ENCODE data around the gene SERINC5.
"Not testable (repeated sequence)": the region's sequence is repeated elsewhere in the genome, so short reads cannot be mapped to it uniquely, and the experiment has no call there.

SERINC5 gene

DNA sequence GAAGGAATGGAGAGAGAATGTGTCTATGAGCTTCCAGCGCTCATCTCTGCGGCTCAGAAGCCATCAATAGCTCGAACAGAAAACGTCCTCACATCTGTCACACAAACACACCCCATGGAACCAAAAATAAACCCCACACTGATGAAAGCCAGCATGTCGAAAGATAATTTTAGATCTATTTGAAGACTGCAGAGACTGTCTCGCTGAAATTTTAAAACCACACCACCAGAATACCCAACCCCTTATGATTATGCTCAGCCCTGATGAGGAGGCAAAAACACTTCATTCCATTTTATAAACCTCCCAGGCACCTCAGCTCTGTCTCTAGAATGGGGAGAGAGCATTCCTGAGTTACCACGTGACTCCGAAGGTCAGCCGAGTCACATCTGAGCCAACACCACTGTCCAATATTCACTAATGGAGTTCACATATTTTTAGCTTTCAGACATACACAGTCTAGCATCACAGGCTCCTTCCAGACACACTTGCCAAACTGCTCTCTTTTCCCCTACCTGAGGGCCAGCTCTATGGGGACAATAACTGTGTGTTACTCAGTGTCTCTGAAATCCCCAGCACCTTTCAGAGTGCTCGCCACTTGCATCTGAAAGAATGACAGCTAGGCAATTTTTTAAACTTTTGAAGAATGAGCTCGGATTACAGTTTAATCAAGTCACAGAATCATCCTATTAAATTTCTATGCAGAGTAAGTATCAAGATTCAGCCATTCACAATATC lies 63.2 kb downstream of the SERINC5 start:
- FAIRE-seq: no peak
- no peak for DNase-seq (ENCODE audit: insufficient read length, low spot score)
- TF ChIP-seq, protein P1, sequence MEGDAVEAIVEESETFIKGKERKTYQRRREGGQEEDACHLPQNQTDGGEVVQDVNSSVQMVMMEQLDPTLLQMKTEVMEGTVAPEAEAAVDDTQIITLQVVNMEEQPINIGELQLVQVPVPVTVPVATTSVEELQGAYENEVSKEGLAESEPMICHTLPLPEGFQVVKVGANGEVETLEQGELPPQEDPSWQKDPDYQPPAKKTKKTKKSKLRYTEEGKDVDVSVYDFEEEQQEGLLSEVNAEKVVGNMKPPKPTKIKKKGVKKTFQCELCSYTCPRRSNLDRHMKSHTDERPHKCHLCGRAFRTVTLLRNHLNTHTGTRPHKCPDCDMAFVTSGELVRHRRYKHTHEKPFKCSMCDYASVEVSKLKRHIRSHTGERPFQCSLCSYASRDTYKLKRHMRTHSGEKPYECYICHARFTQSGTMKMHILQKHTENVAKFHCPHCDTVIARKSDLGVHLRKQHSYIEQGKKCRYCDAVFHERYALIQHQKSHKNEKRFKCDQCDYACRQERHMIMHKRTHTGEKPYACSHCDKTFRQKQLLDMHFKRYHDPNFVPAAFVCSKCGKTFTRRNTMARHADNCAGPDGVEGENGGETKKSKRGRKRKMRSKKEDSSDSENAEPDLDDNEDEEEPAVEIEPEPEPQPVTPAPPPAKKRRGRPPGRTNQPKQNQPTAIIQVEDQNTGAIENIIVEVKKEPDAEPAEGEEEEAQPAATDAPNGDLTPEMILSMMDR (IDR thresholded peaks at IDR 0.05; ENCODE audit: insufficient read depth, missing control alignments): no peak

DNA sequence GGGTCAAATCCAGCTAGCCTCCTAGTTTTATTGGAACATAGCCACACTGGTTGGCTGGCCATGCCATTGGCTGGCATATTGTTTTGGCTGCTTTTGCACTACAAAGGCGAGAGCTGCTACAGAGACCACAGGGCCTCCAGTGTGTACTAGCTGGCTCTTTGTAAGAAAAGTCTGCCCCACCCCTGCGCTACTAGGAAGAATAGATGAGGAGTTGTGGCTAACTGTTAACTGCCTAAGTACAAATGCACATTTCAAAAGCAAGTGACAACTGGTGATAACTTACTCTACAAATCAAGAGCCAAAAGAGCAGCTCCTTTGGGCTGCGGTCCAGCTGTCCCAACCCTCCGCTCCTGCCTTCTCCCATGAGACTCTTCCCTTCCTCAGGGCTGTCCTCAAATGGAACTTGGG lies 63.9 kb downstream of the SERINC5 start:
- no peak for FAIRE-seq
- TF ChIP-seq, protein P1 (IDR thresholded peaks at IDR 0.05; ENCODE audit: insufficient read depth, missing control alignments): no peak
- no peak for DNase-seq (ENCODE audit: insufficient read length, low spot score)

DNA sequence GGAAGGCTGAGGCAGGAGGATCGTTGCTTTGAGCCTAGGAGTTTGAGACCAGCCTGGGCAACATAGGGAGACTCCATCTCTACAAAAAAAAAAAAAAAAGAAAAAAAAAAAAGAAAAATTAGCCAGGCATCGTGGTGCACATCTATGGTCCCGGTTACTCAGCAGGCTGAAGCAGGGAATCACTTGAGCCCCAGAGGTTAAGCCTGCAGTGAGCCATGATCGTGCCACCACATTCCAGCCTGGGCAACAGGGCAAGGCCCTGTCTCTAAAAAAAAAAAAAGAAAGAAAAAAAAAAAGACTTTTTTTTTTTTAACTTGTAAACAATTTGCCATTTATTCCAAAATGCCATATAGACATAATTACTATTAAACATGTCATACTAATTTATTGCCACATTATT lies 64.5 kb downstream of the SERINC5 start:
- TF ChIP-seq, protein P1 (IDR thresholded peaks at IDR 0.05; ENCODE audit: insufficient read depth, missing control alignments): no peak
- no peak for DNase-seq (ENCODE audit: insufficient read length, low spot score)
- FAIRE-seq: no peak

DNA sequence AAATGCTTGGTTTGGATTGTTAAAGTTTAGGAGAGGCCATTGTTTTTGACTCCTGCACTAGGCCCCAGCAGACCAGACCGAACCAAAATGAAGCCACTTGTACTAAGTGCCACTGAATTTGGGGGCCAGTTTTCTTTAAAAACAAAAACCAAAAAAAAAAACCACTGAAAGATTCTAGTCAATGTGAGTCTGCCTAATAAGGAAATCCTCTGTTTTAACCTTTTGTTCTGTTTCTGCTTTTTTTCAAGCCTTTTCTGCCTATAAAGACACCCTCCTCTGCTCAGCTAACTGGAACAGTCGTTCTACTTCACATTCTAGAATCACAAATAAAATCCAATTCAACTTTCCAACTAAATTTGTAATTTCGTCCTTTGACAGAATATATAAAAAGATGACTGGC lies 64.9 kb downstream of the SERINC5 start:
- TF ChIP-seq, protein P1 (IDR thresholded peaks at IDR 0.05; ENCODE audit: insufficient read depth, missing control alignments): no peak
- DNase-seq (ENCODE audit: insufficient read length, low spot score): no peak
- FAIRE-seq: no peak

DNA sequence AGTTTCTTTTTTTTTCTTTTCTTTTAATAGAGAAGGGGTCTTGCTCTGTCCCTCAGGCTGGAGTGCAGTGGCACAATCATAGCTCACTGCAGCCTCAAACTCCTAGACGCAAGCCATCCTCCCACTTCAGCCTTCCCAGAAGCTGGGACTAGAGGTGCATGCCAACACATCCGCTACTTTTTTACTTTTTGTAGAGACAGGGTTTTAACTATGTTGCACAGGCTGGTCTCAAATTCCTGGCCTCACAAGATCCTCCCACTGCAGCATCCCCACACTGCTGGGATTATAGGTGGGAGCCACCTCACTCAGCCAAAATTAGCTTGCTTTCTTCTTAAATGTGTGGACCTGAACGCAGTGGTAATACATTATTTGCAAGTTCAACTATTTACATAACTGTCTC lies 66.1 kb downstream of the SERINC5 start:
- no peak for FAIRE-seq
- no peak for DNase-seq (ENCODE audit: insufficient read length, low spot score)
- TF ChIP-seq, protein P1 (IDR thresholded peaks at IDR 0.05; ENCODE audit: insufficient read depth, missing control alignments): no peak

DNA sequence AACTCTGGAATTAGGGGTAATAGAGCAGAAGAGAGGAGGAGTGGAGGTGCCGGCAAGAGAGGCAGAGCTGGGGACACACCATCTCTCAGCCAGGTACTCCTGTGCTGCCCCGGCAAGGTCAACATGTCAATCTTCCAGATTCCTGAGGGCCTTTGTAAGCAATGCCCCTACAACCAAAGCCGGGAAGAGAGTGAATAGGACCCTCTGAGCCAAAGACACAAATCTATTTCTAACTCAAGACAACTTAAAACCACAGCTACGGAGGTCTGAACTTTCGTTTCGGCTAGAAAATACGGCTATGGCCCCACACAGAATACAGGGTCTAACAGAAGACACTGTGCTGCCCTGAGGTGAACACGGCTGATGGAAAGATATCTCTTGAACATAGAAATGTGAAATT lies 66.6 kb downstream of the SERINC5 start:
- TF ChIP-seq, protein P1 (IDR thresholded peaks at IDR 0.05; ENCODE audit: insufficient read depth, missing control alignments): no peak

DNA sequence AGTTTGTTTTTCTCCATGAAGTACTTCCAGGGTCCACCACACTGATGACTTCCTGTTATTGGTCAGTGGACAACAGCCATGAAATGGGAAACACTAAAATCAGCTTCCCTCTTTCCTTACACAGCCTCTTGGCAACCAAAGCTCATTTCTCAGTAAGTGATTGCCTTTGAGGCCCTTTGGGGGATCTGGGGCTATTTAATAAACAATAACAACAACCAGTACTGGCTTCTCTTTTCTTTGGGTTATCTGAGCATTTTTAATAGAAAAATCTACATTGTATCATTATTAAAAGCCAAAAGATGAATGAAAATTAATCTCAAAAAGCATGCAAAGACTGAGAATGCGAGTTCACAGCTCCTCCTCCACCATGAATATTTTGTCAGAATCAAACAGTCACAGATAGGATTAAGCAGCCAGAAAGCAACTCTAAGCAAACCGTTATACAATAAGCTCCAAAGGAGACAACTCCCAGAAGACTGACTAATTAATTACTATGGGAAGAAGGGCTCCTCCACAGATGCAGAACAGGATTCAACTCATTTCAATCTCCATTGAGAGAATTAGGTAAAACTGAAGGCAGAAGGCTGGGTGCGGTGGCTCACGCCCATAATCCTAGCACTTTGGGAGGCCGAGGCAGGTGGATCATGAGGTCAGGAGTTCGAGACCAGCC lies 68.3 kb downstream of the SERINC5 start:
- FAIRE-seq: no peak
- no peak for DNase-seq (ENCODE audit: insufficient read length, low spot score)

More for the DNA sequence above, 66.6 kb downstream of the SERINC5 start:
- FAIRE-seq (no peak), DNase-seq (ENCODE audit: insufficient read length, low spot score) (no peak)

DNA sequence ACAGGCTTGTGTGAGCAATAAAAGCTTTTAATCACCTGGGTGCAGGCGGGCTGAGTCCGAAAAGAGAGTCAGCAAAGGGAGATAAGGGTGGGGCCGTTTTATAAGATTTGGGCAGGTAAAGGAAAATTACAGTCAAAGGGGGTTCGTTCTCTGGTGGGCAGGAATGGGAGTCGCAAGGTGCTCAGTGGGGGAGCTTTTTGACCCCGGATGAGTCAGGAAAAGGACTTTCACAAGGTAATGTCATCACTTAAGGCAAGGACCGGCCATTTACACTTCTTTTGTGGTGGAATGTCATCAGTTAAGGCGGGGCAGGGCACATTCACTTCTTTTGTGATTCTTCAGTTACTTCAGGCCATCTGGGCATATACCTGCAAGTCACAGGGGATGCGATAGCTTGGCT lies 70.3 kb downstream of the SERINC5 start:
- FAIRE-seq; DNase-seq (ENCODE audit: insufficient read length, low spot score): not testable (repeated sequence)

More for the DNA sequence above, 68.3 kb downstream of the SERINC5 start:
- TF ChIP-seq, protein P1 (IDR thresholded peaks at IDR 0.05; ENCODE audit: insufficient read depth, missing control alignments): no peak

Measured in D721Med (cell line).